Mononuclear cell (primary cell): Measurements from ENCODE around the gene COMTD1. TPM values are rescaled to one million over a fixed set of nuclear protein-coding genes. Genes with fewer than 3 reads are reported as not detected.
"Not testable (repeated sequence)": the region's sequence is repeated elsewhere in the genome, so short reads cannot be mapped to it uniquely, and the experiment has no call there.

Experiments used
- H3K27me3 ChIP-seq: 2 replicates; pipeline ENCODE4 v1.6.0; 2011; ENCODE audit warnings: low read length, control low read depth; ENCODE audit not compliant: insufficient read depth
- H3K4me1 ChIP-seq: 2 replicates; pipeline ENCODE4 v1.5.1; 2011; ENCODE audit warnings: mild to moderate bottlenecking, low read length, control low read depth; ENCODE audit not compliant: insufficient read depth
- H3K4me3 ChIP-seq: 2 replicates; pipeline ENCODE4 v1.5.1; 2011; ENCODE audit warnings: mild to moderate bottlenecking, low read length, moderate library complexity
- H3K9me3 ChIP-seq: 2 replicates; pipeline ENCODE4 v1.5.1; 2011; ENCODE audit warnings: low read depth, mild to moderate bottlenecking, control low read depth, low read length
- total RNA-seq: library from RNA; depleted of rRNA; stranded (reverse); fragments of >200 nt; gene quantifications from one replicate; pipeline ENCODE4 v1.2.3, GENCODE V29; 2012

The COMTD1 gene
- total RNA-seq, 1 donor = 6.5 TPM

DNA sequence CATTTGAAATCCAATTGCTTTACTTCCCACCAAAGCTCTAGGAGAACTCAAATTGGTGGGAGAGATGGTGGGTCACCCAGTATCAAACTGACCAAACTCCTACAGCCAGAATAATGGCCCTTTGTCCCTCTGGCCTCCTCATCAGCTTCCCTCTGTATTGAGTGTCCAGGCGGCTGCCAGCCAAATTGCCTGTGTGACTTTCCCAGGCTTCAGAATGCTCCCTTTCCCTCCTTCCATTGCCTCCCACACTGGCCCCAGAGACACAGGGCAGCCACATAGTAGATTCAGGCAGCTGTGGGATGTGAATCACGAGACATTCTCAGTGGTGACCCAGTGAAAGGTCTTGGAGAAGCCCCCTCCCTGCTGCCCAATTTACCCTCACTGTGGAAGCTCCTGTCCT is 37.9 kb downstream of the COMTD1 start:
- H3K4me1 ChIP-seq = peaks cover 3% of the 10 kb centered on the region
- no peaks in the 10 kb centered on the region for H3K9me3 ChIP-seq
- no peaks in the 10 kb centered on the region for H3K27me3 ChIP-seq
- H3K4me3 ChIP-seq = no peak overlapping the region

DNA sequence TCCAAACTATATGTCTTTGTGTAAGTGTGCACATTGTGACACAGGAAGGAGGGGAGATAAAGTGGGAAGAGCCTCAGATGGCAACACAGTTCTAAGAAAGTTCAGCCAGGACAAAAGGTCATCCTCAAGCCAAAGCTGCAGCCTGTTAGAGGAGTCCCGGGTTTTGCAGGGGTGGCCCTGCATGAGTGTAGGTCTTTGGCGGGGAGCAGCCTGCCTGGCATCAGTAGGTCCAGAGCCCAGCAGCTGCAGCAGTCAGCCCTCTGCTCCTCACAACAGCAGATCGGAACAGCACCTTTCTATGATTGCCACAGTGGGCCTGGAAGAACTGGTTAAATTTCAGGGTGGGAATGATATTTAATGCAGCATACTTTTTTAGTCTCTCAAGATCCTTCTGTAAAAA is 38.7 kb downstream of the COMTD1 start:
- H3K4me3 ChIP-seq = no peak overlapping the region
- H3K27me3 ChIP-seq = no peaks in the 10 kb centered on the region

DNA sequence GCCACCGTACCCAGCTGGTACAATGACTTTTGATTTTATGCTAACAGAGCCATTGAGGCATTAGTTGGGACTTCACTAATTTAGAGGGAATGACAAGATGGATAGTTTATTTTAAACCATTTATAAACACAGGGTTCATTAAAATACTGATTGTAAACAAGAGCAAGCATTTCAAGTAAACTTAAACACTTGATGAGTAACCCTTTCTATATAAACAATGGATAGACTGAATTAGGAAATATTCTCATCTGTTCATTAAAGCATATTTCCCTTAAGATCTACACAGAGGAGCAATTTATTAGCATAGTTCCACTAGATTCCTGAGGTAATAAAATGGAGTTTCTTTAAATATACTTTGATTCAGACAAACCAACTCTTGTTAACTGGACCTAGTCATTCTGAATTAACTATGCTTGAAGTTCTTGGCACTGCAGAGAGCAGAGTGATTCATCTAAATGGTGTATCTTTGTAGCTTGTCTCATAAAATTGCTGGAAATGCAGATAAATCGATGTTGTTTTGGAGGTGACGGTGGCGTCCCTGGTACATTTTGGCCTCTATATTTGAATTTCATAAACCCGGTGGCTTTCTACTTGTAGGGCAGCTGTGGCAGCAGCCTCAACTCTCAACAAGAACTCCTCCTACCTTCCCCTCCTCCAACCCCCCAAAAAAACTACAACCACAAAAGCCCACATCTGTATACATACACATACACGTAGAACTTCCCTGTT is 40.6 kb downstream of the COMTD1 start:
- Histone ChIP-seq H3K4me1 (peaks cover 13% of the 10 kb centered on the region), H3K9me3 (no peaks in the 10 kb centered on the region), H3K27me3 (no peaks in the 10 kb centered on the region), H3K4me3 (no peak overlapping the region)

More for the DNA sequence above, 38.7 kb downstream of the COMTD1 start:
- Histone ChIP-seq H3K9me3 (no peaks in the 10 kb centered on the region), H3K4me1 (peaks cover 7% of the 10 kb centered on the region)

DNA sequence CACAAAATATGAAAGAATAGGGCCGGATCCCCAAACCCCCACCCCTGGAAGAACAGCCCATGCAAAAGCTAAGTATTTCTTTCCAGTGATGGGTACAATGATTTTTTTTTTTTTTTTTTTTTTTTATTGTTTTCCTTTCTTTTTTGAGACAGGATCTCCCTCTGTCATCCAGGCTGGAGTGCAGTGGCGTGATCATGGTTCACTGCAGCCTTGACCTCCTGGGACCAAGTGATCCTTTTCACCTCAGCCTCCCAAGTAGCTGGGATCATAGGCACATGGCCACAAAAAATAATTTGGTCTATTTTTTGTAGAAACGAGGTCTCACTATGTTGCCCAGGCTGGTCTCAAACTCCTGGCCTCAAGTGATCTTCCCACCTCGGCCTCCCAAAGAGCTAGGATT is 41.1 kb downstream of the COMTD1 start:
- not testable (repeated sequence) for H3K4me3 ChIP-seq, H3K27me3 ChIP-seq, H3K9me3 ChIP-seq
- H3K4me1 ChIP-seq = peaks cover 13% of the 10 kb centered on the region

DNA sequence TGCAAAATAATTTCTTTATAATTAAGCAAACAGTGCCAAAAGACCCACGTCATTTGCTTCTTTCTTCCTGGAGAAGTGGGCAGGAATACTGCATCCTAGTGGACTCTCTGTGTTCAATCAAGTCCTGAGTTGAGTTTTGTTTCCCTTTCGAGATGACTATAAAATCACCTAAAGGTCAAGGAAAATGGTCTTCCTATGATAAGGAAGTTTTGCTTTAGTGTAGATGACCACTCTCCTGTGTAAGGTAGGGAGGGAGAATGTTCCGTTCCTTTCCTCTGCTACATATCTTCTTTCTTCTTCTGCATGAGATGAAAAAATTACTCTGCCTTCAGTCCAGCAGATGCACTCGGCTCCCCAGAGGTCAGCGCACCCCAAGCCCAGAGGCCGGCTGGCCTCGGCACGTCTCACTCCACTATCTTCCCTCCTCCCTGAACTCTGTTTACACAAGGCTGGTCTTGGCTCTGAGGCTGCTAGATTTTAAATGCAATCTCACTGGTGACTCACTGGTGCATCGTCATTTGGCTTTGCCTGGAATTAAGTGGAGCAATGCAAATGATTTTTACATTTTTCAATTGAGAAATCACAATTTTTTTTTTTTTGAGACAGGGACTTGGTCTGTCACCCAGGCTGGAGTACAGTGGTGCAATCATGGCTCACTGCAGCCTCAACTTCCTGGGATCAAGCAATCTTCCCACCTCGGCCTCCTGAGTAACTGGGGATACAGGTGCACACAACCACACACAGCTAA is 43.8 kb downstream of the COMTD1 start:
- Histone ChIP-seq H3K4me3 (no peak overlapping the region), H3K9me3 (no peaks in the 10 kb centered on the region), H3K4me1 (peaks cover 16% of the 10 kb centered on the region), H3K27me3 (no peaks in the 10 kb centered on the region)

DNA sequence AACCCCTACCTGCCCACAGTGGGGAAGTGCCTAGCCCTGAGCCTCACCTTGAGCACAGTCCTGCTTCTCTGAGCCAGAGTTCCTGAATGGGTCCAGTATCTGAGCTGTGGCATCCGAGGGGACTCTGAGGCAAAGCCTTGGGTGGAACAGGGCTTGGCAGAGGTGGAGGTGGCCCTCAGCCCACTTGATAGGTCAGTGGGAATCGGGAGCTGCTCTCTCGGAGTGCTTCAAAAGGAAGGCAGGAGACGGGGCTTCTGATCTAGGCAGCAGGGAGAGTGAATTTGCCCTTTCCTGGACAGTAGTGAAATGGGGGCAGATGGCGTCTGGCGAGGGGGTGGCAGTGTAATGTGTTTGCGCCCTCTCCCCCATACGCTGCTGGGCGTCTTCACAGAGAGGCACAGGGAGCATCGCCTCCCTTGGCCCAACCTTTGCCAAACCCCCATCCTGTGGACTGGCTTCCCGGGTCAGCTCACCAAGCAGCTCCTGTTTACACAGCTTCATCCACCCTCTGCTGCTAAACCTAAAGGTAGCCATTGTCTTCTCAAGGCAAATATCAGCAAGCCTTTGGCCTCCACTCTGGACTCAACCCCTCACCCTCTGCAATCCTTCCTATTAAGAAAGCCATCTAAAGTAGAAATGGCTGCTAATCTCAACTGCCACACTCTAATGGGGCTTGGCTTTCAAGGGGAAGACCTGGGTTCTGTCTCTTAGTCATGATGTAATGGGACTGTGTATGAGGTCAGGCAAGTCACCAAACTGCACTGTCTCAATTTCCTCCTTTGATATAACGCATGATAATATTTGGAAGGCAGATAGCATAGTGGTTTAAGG is 46.3 kb downstream of the COMTD1 start:
- Histone ChIP-seq H3K27me3 (no peaks in the 10 kb centered on the region), H3K4me3 (no peak overlapping the region), H3K9me3 (no peaks in the 10 kb centered on the region), H3K4me1 (peaks cover 16% of the 10 kb centered on the region)

DNA sequence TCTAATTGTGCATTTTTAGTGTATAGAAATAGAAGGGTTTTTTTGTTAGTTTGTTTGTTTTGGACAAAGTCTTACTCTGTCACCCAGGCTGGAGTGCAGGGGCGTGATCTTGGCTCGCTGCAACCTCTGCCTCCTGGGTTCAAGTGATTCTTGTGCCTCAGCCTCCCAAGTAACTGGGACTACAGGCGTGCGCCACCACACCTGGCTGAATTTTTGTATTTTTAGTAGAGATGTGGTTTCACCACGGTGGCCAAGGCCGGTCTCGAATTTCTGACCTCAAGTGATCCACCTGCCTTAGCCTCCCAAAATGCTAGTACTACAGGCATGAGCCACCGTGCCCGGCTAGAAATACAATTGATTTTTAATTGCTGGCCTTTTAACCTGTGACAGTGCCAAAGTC is 47.2 kb downstream of the COMTD1 start:
- H3K9me3 ChIP-seq, H3K27me3 ChIP-seq, H3K4me3 ChIP-seq: not testable (repeated sequence)
- H3K4me1 ChIP-seq = peaks cover 16% of the 10 kb centered on the region

DNA sequence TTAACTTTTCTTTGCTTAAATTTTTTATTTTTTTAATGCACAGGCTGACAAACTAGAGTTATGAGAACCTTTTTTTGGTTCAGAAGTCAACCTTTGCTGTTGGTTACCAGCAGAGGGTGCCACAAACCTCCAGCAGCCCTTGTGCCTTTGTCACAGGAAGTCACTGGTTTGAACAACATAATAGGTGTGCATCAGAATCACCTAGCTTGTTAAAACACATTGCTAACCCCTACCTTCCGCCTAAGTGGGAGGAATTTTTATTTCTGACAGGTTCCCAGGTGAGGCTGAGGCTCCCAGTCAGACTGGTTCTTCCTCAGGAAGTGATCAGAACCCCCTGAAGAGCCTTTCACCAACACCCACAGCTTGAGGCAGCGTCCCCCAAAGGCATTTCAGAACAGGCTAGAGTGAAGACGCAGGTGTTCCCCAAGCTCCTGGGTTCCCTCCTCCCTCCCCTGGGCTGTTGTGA is 47.8 kb downstream of the COMTD1 start:
- H3K9me3 ChIP-seq = no peaks in the 10 kb centered on the region
- peaks cover 14% of the 10 kb centered on the region for H3K4me1 ChIP-seq

DNA sequence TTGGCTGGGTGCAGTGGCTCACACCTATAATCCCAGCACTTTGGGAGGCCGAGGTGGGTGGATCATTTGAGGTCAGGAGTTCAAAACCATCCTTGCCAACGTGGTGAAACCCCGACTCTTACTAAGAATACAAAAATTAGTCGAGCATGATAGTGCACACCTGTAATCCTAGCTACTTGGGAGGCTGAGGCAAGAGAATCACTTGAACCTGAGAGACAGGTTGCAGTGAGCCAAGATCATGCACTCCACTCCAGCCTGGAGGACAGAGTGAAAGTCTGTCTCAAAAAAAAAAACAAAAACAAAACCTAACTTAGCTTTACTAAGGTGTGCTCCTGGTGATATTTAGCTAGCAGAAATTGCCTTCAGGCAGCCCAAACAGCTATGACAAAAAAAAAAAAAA is 49.4 kb downstream of the COMTD1 start:
- peaks cover 3% of the 10 kb centered on the region for H3K4me1 ChIP-seq
- no peak overlapping the region for H3K4me3 ChIP-seq
- H3K27me3 ChIP-seq = no peaks in the 10 kb centered on the region
- H3K9me3 ChIP-seq = no peaks in the 10 kb centered on the region

More for the DNA sequence above, 47.8 kb downstream of the COMTD1 start:
- H3K27me3 ChIP-seq = no peaks in the 10 kb centered on the region
- no peak overlapping the region for H3K4me3 ChIP-seq

Other genes with a start within 250 kb of the COMTD1 start
- gene SAMD8, start 124.3 kb downstream of the COMTD1 start, total RNA-seq = 101 TPM
- 110 TPM for gene VDAC2, start 25.2 kb downstream of the COMTD1 start, total RNA-seq
- 4.7 TPM for gene ZNF503, start 165.8 kb upstream of the COMTD1 start, total RNA-seq
- 7.6 TPM for gene LRMDA, start 195.7 kb upstream of the COMTD1 start, total RNA-seq